NCI-H2029 treated with DMSO at 0.1 percent for 48 hours (cell line): ENCODE data around the gene NR2F1-AS1.

Source experiments
- DNase-seq: peaks from one replicate; lab custom pipeline; 2025; lab: John Stamatoyannopoulos, UW

Gene NR2F1-AS1

DNA sequence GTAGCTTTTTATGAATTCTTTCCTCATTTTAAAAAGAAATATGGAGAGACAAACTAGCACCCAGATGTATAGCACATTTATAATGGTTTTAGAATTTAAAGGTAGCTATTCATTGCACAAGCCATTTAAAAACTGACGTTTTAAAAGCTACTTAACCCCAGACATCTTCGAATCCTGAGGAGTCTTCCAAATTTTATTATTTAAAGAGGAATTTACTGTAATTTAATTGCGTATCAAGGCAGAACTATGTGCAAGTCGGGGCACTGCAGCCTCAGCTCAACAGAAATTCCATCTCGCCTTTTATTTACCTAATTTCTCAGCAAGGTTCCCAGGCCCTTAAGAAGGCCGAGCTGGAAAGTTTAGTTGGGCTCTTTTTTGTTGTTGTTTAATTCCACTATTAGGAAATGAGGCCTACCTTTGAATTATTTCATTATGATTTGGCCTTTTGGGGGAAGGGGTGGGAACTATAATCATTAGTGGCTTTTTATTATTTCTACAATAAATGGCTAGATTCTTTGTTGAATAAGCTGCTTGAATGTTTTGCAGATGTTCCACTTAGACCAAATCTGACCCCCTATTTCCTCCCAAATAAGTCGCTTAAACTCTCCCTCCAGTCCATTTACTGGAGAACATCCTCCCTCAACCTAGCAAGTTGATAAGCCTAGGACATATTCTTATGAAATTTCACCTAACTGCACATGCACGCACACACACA lies 22.2 kb upstream of the NR2F1-AS1 start:
- DNase-seq: no peak

DNA sequence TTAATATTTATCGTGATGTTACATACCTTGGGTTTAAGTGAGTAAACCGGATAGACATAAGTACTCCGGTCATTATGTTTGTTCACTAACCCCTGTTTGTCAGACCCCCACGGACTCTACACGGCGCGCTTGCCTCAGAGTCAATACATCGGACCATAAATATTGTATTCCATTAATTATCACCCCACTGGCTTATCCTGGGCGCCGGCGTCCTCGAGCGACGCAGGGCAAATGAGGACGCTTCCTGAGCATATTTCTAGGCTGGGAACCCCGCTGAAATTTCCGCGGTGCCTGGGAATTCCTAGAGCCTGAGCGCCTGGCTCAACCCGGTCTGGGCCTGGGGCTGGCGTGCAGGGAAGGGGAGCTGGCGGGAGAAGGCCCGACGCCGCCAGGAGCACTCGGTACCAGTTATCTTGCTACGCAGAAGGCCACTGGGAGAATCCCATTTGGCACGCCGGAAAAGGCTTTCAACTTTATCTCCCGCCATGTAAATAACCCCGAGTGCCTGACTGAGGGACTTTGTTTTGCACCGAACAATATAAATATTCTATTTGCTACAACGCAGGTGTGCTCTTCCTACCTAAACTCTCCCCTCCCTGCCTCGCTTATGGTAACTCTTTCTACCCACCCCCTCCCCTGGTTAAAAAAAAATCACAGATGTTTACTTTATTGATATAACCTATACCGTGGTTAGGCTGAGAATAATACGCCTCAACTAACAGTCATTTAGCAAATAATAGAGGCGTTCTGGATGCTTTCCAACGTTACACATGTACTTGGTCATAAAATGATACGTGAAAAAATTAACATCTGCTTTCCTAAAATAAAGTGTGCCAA lies 21.4 kb upstream of the NR2F1-AS1 start:
- DNase-seq: no peak

DNA sequence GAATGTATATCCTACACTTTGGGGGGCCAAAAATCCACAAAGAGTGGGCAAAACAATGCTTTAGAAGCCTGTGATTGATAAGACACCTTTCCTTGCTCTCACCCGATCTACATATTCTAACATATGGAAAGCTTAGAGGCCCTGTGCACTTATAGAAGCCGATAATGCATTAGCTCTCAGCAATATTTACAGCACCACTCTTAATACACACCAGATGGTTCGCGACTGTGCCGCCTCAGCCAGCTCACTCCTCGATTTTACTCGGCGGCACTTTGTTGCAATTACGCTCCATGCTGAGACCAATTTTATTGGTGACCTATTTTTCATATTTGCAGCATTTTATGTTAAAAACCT lies 20.8 kb upstream of the NR2F1-AS1 start:
- DNase-seq: no peak

DNA sequence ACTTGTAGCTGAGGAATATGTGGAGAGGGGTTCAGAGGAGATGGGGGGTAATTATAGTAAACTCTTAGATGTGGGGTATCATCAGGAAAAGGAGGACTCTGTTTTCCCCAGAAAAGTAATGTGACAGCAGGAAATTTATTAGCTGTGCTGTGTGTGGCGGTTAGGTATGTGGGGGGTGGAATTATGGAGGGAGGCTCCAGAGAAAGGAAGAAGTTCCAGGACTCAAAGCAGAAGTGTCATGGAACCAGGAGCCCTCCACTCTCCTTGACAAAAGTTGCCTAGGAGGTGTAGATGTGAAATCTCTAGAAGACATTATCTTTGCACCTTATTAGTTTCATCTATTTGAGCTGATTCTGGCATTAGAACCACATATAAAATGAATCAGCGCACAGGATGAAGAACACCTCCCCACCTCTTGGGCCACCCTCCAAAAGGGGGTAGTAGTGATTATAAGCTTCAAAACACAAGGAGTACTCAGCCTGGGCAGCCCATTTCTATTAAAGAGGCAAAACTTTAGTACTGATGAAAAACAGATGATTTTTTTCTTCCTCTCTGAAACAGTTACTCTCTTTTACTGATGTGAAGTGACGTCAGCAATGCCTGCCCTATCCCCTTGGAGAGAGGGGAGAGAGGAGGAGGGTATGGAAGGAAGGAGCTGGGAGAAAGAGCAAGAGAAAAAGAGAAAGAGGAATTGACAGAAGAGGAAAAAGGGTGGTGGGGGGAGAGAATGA lies 20.2 kb upstream of the NR2F1-AS1 start:
- no peak for DNase-seq

DNA sequence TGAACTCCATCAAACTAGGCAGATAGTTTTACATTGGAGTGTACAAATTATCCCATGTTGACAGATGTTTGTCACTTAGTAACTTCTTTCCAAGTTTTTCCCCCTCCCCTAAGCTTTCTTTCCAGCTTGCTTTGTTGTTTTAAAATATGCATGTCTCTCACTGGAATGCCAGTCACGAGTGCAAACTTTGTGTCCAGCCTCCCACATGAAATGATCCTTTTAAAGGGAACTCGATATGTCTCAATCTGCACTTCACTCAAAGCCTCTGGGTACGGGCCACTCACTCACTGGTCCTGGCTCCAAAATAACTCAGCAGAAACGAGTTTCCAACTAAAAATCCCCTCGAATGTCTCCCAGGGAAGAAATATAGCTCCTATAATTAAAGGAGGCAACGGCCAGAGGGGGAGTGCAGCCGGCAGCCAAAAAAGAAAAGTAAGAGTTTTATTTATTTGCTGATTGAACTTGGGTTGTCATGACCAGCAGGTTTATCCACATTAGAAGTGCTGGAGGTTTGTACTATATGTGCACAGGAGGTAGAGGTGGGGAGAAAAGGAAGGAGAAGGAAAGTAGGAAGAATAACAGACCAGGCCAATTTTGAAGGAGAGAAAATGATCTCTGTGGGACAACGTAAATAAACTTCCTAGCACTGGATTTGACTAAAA lies 19.5 kb upstream of the NR2F1-AS1 start:
- DNase-seq: no peak

DNA sequence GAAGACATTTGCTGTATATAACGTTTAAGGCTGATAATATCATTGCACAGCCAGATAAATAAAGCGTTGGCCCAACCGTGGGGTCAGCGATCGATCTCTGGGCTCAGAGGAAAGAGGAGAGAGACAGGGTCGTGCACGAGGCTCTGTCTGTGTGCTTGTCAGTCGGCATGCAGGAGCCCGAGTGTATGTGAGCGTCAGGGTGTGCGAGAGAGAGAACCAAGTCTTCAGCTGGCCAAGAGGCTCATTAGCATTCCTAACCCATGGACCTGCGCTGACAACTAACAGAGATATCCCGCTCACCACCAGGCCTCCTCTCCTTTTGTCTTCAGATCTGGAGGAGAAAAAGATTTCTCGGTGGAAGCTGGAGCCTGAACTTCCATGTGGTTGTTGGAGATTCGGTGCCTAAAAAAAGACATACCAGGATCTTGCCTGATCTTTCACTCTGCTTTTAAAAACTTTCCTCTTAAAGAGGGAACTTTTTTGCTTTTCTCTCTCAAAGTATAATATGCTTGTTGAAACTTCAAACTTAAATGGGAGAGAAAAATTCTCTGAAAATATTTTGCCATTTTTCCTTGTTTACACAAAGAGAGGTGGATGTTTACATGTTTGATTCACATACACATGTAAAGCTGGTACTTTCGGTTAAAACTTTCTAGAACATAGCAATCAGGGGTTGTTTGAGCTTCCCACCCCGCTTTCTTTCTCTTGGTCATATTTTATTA lies 18.5 kb upstream of the NR2F1-AS1 start:
- no peak for DNase-seq

DNA sequence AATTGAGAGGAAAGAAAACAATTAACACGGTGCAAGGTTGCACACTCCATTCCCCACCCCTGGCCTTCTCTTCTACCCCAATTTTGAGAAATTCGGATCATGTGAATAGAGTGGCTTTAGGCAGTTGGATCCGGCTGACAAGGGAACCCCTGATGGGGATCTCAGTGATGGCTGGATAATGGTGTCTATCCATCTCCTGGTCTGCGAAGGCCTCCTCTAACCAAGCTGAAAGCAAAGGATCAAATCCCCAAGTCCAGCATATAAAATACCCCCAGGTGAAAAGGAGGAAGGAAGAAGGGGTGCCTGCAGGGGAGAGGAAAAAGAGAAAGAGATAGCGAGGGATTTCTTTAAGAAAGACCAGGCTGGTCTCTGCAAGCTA lies 18.0 kb upstream of the NR2F1-AS1 start:
- DNase-seq: no peak

DNA sequence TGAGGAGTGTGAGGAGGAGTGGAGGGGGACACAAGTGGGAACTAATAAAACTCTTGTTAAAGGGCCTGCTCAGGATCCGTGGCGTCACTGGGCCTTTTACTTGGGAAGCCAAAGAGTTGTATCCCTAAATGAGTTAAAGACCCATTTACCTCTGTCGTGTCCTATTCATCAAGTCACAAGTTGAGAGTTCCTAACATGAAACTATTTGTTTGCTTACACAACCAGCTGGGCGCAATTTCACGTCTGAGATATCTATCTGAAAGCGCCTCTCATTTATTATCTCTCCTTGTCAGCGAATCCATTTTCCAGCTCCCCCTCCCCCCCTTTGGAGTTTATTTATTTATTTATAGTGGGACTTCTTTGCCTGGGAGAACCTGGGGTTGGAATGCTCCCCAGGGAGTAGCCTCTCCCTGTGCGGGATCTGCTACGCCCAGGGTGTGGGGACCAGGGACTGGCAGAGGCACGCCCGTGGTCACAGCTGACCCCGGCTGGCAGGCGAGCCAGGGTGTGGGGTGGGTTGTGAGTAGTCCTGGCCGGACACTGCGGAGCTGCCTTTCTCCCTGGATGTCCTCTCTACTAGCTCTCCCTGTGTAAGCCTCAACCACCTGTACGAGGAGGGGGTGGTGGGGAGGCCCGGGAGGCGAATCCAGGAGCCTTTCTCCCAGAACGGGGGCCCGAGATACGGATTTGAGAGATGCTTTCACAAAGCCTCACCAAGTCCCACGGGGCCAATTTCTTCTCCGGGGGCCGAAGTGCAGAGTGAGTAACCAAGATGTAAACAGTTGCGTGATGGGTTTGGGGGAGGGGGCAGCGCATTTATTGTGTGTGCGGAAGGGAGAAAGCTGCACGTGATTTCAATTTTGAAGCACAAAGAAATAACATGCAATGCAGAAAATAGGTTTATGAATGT lies 17.3 kb upstream of the NR2F1-AS1 start:
- no peak for DNase-seq

DNA sequence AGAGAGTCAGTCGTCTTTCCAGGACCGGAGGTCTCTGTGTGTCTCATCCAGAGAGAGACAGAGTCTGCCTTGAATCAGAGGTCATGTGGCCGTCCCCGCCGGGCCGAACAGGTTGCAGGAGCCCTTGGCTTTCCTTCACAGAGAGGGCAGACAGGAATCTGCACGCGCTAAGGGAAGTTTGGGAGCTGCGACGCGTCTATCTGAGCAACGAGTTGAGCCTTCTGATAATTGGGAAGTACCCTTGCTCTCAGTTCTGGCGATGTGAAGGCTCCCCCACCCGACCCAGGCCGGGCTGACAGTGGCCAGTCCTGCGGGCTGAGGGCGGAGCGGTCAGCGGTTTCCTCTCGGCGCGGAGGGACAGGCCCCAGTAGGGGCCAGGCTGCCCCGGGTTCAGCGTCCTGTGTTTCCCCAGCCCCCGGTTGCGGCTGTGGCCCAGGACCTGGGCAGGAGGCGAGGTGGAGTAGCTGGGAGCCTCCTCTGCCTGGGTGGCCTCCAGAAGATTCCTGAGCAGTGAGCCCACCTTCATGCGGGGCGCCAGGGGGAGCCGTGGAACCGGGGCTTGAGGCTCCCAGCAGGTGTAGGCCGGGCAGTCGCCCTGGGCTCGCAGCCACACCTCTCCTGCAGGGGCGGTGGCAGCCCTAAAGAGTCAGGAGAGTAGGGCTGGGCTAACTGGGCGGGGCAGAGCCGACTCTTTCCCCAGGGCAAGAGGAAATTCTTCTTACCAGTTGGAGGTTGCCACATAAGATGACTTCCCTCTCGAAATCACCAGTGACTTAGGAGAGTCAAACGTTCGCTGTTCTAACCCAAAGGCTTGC lies 15.9 kb upstream of the NR2F1-AS1 start:
- DNase-seq: no peak

DNA sequence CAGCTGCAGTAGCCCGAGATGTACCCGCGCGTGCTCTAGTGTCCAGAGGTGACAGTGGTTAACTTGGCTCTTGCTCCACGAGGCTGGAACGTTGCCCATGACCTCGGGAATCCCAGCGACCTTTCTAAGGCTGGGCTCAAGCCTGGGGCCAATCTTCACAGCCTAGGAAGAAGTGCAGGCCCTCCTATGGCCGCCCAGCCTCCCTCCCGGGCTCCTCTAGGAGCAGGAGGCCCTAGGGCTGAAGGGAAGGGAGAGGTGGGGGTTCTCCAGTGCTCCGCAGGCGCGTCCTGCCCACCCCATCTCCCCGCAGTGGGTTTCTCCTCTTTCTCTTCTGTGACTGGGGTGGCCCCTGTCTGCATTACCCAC lies 15.3 kb upstream of the NR2F1-AS1 start:
- no peak for DNase-seq

DNA sequence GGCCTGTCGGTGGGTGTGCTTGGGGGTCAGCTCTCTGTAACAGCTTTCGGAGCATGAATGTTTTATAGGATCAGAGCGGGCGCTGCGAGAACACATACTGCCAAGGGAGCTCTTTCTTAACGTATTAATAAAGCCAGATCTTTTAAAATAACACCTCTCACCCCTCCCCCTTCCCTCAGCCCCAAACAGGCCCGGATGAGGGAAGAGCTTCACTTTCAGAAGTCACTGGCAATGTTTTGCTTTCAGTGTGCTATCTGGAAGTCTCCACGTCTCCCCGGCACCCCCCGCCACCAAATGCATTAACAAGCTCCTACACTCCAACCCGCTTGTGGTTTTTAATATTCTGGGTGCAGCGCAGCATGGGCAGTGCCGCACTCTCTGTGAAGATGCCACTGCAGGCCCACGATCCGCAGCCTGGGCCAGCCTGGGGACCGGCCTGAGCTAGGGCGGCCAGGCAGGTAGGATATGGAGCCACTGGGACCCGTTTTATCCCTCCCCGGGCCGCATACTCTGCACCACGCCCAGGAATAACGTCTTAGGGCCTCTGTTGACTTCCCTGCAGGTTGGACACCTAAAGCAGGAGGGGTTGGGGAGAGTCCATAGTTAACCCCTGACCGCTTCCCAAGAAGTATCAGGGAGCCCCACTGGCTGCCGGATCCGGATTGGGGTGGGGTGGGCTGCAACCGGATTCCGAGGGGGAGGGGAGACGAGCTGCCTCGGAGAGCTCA lies 14.6 kb upstream of the NR2F1-AS1 start:
- DNase-seq: no peak

DNA sequence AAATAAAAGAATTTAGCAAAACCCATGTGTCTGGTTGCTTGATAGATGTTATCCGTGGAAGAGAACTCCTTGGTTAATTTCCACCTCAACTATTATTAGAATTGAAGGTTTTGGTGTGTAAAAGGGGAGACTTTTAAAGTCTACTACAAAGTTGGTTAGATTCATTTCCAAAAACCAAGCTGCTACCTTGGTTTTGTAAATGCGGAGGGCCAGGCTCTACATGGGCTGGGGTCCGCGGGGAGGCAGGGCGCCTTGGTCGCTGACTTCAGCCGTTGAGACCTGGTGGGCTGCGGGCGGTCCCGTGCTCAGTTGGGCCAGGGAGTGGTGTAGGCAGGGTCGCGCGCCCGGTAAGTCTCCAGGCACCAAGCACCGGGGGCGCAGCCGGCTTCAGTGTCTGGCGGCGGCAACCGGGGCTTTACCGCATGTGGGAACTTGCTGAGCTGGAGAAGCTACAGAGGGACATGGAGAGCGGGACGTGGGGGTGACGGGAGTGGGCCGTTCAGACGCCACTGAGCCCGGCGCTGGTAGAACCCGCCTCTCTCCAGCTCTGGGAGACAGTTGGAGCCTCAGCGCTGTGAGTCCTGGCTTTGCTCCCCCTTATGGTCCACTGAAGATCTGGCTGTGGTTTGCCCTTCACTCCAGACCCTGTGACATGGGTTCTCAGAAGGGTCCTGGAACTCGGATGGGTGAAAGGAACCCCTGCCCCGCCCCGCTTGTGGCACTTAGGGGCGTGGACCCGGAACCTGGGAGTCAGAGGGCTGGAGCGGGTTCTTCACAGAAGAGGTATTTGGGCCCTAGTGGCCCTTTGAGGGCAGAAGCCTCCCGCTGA lies 13.8 kb upstream of the NR2F1-AS1 start:
- DNase-seq: no peak

DNA sequence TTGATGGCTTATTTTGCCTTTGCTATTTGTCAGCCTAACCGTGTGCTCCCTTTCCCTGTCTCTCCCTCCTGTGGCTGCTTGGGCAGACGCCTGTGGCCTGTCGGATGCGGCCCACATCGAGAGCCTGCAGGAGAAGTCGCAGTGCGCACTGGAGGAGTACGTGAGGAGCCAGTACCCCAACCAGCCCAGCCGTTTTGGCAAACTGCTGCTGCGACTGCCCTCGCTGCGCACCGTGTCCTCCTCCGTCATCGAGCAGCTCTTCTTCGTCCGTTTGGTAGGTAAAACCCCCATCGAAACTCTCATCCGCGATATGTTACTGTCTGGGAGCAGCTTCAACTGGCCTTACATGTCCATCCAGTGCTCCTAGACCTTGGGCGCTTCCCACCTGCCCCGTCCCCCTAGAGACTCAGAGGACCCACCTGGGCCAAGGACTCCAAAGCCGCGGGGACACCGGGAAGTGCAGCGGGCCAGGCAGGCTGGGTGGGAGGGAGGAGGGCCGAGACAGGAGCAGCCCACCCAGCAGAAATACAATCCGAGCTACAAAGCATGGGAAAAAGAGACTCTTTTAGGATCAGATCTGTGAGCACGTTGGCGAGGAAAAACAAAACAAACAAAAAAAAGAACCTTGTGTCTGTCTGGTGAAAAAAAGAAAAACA lies 12.6 kb upstream of the NR2F1-AS1 start:
- DNase-seq: no peak

DNA sequence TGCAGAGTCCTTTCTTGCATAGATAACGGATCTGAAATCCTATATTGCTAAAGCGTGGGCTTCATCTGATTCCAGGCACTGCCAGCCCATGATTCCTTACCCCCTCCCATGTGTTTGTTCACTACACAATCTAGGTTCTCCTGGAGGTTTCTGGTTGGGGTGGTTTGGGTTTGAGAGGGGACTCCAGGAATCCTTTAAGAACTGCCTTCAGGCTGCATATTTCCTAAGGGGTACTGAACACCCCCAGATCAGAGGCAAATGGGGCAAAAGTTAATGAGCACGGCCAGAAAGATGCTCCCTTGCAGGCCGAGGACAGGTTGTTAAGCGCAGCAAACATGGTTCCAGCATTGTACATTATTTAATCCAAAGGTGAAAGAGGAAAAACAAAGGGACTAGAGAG lies 11.9 kb upstream of the NR2F1-AS1 start:
- no peak for DNase-seq

DNA sequence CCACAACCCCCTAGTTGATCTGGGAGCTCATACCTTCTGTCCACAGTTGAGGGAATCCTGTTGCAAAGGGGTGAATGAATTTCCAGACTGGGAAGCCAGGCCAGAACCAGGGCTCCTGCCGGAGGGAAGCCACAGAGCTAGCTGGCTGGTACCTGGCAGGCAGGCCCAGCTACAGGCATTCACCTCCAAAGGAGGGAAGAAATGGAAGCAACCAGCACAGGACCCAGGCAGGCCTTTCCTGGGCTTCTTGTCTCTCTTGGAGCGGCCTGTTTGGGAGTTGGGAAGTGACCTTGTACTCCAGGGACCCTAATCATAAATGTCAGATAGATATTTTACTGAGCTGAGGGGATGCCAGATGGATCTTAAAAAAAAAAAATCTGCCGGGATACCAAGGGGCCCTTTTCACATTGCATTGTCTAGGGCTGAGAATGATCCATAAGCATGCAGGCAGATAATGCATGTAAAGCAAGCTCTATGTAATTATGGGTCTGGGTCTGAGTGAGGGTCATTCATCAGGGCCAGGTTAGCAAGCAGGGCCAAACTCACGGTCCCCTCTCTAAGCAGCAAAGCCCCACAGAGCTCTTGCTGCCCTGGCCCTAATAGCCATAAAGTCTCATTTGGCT lies 10.4 kb upstream of the NR2F1-AS1 start:
- DNase-seq: no peak

DNA sequence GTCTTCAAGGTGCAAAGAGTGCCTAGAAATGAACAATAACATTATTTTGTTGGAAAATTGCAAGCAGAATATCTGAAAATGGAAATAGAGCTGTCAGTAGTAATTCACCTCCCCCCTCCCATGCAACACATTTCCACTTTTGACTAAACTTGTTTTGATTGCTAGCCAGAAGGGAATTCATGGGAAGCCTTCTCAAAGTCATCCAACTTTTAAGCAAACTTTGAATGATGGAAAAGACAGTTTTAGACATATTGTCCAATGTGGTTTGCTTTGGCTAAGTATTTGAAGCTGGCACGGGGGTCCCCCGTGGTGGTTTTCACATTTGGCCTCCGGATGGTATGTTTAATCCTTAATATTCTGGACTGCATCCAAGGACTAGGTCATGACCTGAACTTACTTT lies 9.5 kb upstream of the NR2F1-AS1 start:
- no peak for DNase-seq

DNA sequence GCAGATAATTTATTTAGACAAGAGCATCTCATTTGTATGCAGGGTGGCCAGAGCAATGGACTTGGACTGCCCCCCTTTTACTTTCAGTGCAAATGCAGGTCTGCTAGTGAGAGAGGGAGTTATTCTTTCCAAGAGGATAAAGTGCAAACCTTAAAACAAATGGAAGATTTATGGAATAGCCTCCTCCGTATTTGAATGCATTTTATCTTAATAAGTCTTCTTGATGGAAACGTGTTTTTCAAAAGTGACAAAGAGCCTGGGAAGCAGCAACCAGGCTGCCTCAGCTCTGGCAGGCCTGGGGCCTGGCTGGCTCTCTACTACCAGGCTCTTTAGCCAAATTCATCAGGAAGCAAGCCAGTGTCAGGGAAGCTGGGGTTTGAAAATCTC lies 8.8 kb upstream of the NR2F1-AS1 start:
- no peak for DNase-seq
